Measurements from ENCODE around the gene SLC39A11. TPM values are rescaled to one million over a fixed set of nuclear protein-coding genes. Genes with fewer than 3 reads are reported as not detected.
A peak's percentile ranks its signal among the peaks of the same experiment; 100 is the strongest.
"Not testable (repeated sequence)": the region's sequence is repeated elsewhere in the genome, so short reads cannot be mapped to it uniquely, and the experiment has no call there.

Gene SLC39A11
- polyA plus RNA-seq, 3 donors from 2014 or later = 13.7 to 25.8 (median 16.2) TPM

GRCh38 chr17:72643575-72644216 is 448.8 kb downstream of the SLC39A11 start:
- Mint-ChIP-seq H3K4me1 (no peaks in the 10 kb centered on the region), H3K27ac (no peak overlapping the region), H3K27me3 (ENCODE audit: low read depth in 3 of 3) (peaks cover 0 to 4% (median 3%) of the 10 kb centered on the region in 3 donors)

GRCh38 chr17:72642720-72643119 is 449.8 kb downstream of the SLC39A11 start:
- no peak overlapping the region for H3K27ac Mint-ChIP-seq
- peaks cover 0 to 3% (median 0%) of the 10 kb centered on the region in 6 donors for H3K9me3 Mint-ChIP-seq
- no peaks in the 10 kb centered on the region for H3K4me1 Mint-ChIP-seq
- H3K4me3 Mint-ChIP-seq = no peak overlapping the region
- H3K27me3 Mint-ChIP-seq (ENCODE audit: low read depth in 3 of 3) = peaks cover 0 to 5% (median 4%) of the 10 kb centered on the region in 3 donors
- H3K36me3 Mint-ChIP-seq = peaks cover 3 to 22% (median 21%) of the 10 kb centered on the region in 3 donors
- DNase-seq = no peak

More at GRCh38 chr17:72643575-72644216, 448.8 kb downstream of the SLC39A11 start:
- no peak for DNase-seq
- peaks cover 0 to 3% (median 0%) of the 10 kb centered on the region in 6 donors for H3K9me3 Mint-ChIP-seq
- peaks cover 3 to 22% (median 21%) of the 10 kb centered on the region in 3 donors for H3K36me3 Mint-ChIP-seq
- H3K4me3 Mint-ChIP-seq = no peak overlapping the region

DNA sequence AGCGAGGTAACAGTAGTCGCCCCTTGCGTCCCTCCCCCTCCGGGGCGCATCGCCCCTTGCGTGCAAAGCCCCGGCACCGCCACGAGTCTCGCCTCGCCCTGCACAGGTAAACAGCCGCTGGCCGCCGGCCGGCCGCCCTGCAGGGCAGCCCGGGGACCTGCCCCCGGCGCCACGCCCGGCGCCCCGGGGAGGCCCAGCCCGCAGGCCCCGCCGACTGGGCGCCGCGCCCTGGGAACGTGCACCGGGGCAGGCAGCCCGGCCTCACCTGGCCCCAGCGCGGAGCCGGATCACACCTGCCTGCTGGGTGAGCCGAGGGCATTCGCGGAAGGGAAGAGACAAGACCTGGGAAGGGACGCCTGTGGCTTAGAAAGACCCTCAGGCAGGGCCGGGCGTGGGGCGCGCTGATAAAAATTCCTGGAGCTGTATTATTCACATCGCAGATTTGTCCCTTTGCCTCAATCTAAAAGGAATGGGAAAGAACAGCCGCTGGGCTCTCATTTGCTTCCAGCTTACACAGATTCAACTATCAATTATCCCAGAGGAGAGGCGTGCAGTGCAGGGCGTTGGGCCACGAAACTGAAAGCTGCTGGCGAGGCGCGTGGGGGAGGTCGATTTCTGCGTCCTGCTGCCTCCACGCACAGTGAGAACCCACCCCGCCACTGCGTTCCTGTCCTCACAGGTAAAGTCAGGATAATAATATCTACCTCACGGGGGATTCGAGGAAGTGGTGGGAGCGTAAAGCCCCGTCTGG is 451.9 kb downstream of the SLC39A11 start:
- no peak overlapping the region for H3K4me3 Mint-ChIP-seq
- H3K4me1 Mint-ChIP-seq = no peaks in the 10 kb centered on the region
- H3K27me3 Mint-ChIP-seq (ENCODE audit: low read depth in 3 of 3) = peaks cover 0 to 5% (median 4%) of the 10 kb centered on the region in 3 donors
- no peak overlapping the region for H3K27ac Mint-ChIP-seq
- H3K36me3 Mint-ChIP-seq = peaks cover 3 to 11% (median 6%) of the 10 kb centered on the region in 3 donors
- H3K9me3 Mint-ChIP-seq = peaks cover 0 to 3% (median 0%) of the 10 kb centered on the region in 6 donors
- no peak for DNase-seq

- no peak for DNase-seq
- H3K4me1 Mint-ChIP-seq = peaks cover 3 to 8% of the 10 kb centered on the region in 2 donors
- peaks cover 3 to 11% (median 6%) of the 10 kb centered on the region in 3 donors for H3K36me3 Mint-ChIP-seq
- no peak overlapping the region for H3K4me3 Mint-ChIP-seq
- H3K9me3 Mint-ChIP-seq = peaks cover 0 to 3% (median 0%) of the 10 kb centered on the region in 6 donors
- H3K27me3 Mint-ChIP-seq (ENCODE audit: low read depth in 3 of 3) = peaks cover 0 to 6% (median 5%) of the 10 kb centered on the region in 3 donors
- no peak overlapping the region for H3K27ac Mint-ChIP-seq
Observed at GRCh38 chr17:72639711-72640110, 452.8 kb downstream of the SLC39A11 start.

DNA sequence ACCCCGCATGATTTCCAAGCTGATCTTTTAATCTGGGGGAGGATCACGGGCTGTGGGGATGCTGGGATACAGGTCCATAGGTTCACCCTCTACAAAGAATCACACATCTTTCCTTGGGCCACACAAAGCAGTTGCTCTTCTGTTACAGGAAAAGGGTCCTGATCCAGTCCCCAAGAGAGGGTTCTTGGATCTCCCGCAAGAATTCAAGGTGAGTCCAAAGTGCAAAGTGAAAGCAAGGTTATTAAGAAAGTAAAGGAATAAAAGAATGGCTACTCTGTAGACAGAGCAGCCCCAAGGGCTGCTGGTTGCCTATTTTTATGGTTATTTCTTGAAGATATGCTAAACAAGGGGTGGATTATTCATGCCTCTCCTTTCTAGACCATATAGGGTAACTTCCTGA is 453.6 kb downstream of the SLC39A11 start:
- DNase-seq; H3K36me3 Mint-ChIP-seq; H3K9me3 Mint-ChIP-seq; H3K27me3 Mint-ChIP-seq (ENCODE audit: low read depth in 3 of 3); H3K27ac Mint-ChIP-seq; H3K4me3 Mint-ChIP-seq: not testable (repeated sequence)
- peaks cover 5 to 15% of the 10 kb centered on the region in 2 donors for H3K4me1 Mint-ChIP-seq

- no peak overlapping the region for H3K4me3 Mint-ChIP-seq
Observed at GRCh38 chr17:72635034-72635635, 457.4 kb downstream of the SLC39A11 start.

GRCh38 chr17:72634621-72635020 is 457.9 kb downstream of the SLC39A11 start:
- Mint-ChIP-seq H3K4me3 (no peak overlapping the region), H3K4me1 (peaks cover 5 to 15% of the 10 kb centered on the region in 2 donors)
- DNase-seq = no peak

More at GRCh38 chr17:72635034-72635635, 457.4 kb downstream of the SLC39A11 start:
- H3K4me1 Mint-ChIP-seq = peaks cover 5 to 15% of the 10 kb centered on the region in 2 donors
- no peaks in the 10 kb centered on the region for H3K9me3 Mint-ChIP-seq
- H3K27ac Mint-ChIP-seq = no peak overlapping the region
- no peaks in the 10 kb centered on the region for H3K36me3 Mint-ChIP-seq
- no peak for DNase-seq
- peaks cover 2 to 6% (median 3%) of the 10 kb centered on the region in 3 donors for H3K27me3 Mint-ChIP-seq (ENCODE audit: low read depth in 3 of 3)

DNA sequence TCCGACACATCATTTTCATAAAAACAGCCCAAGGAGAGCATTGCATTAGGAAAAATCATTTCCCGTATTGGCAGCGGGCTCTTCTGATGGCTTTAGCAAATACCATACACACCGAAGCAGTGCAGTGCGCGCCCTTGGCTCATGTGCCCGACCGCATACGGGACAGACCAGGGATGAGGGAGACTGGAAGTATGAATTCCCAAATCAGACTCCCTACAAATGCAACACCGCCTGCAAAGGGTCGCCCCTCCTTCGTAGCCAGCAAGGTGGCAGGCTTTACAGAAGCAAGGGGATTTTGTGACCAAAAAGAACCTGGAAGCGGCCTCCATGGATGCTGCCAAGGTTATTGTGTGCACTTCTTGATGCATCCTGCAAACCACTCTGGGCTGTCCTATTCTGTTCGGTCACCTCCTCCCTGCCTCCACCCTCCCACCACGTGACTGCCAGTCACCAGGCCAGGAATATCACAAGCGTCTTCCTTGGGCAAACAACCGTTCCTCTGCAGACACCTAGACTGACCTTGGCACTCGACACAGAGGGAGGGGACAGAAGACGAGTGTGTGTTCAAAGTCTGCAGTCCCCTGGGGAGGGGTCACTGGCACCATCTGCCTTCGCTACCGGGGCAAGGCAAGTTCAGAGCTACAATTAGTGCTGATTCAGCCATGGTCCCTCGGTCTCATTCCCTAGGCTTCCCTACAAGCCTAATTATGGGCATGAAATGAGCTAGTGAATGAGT is 460.4 kb downstream of the SLC39A11 start:
- Mint-ChIP-seq H3K9me3 (no peaks in the 10 kb centered on the region), H3K27me3 (ENCODE audit: low read depth in 3 of 3) (peaks cover 3 to 12% (median 8%) of the 10 kb centered on the region in 3 donors), H3K27ac (no peak overlapping the region), H3K4me1 (peaks cover 5 to 15% of the 10 kb centered on the region in 2 donors), H3K36me3 (no peaks in the 10 kb centered on the region), H3K4me3 (no peak overlapping the region)
- no peak for DNase-seq

More at GRCh38 chr17:72634621-72635020, 457.9 kb downstream of the SLC39A11 start:
- Mint-ChIP-seq H3K27ac (peak overlapping the region in 1 of 6 donors; percentile 32), H3K27me3 (ENCODE audit: low read depth in 3 of 3) (peaks cover 2 to 6% (median 3%) of the 10 kb centered on the region in 3 donors), H3K36me3 (no peaks in the 10 kb centered on the region), H3K9me3 (no peaks in the 10 kb centered on the region)

GRCh38 chr17:72631568-72631948 is 460.9 kb downstream of the SLC39A11 start:
- Mint-ChIP-seq H3K4me1 (peaks cover 5 to 15% of the 10 kb centered on the region in 2 donors), H3K4me3 (no peak overlapping the region), H3K36me3 (no peaks in the 10 kb centered on the region), H3K9me3 (peaks cover 0 to 1% (median 0%) of the 10 kb centered on the region in 6 donors), H3K27ac (no peak overlapping the region), H3K27me3 (ENCODE audit: low read depth in 3 of 3) (peaks cover 3 to 14% (median 8%) of the 10 kb centered on the region in 3 donors)
- no peak for DNase-seq

- H3K27ac Mint-ChIP-seq = no peak overlapping the region
- peaks cover 0 to 23% (median 16%) of the 10 kb centered on the region in 3 donors for H3K27me3 Mint-ChIP-seq (ENCODE audit: low read depth in 3 of 3)
- H3K36me3 Mint-ChIP-seq = no peaks in the 10 kb centered on the region
- H3K4me3 Mint-ChIP-seq = no peak overlapping the region
- DNase-seq = no peak
- H3K4me1 Mint-ChIP-seq = no peaks in the 10 kb centered on the region
- H3K9me3 Mint-ChIP-seq = peaks cover 0 to 1% (median 0%) of the 10 kb centered on the region in 6 donors
Observed at GRCh38 chr17:72624652-72625051, 467.8 kb downstream of the SLC39A11 start.

- DNase-seq = no peak
- H3K4me3 Mint-ChIP-seq = no peak overlapping the region
- peaks cover 0 to 1% (median 0%) of the 10 kb centered on the region in 6 donors for H3K9me3 Mint-ChIP-seq
- H3K27ac Mint-ChIP-seq = no peak overlapping the region
- H3K27me3 Mint-ChIP-seq (ENCODE audit: low read depth in 3 of 3) = peaks cover 0 to 28% (median 17%) of the 10 kb centered on the region in 3 donors
- no peaks in the 10 kb centered on the region for H3K36me3 Mint-ChIP-seq
- H3K4me1 Mint-ChIP-seq = no peaks in the 10 kb centered on the region
Observed at GRCh38 chr17:72624226-72624625, 468.3 kb downstream of the SLC39A11 start.

GRCh38 chr17:72622661-72623433 is 469.6 kb downstream of the SLC39A11 start:
- Mint-ChIP-seq H3K36me3 (no peaks in the 10 kb centered on the region), H3K9me3 (peaks cover 0 to 1% (median 0%) of the 10 kb centered on the region in 6 donors), H3K4me1 (peaks cover 7% of the 10 kb centered on the region in 2 donors), H3K27ac (no peak overlapping the region), H3K4me3 (no peak overlapping the region), H3K27me3 (ENCODE audit: low read depth in 3 of 3) (peaks cover 3 to 32% (median 20%) of the 10 kb centered on the region in 3 donors)
- no peak for DNase-seq
